ENCODE results near the gene SLC9A5.

SLC9A5 gene, protein sequence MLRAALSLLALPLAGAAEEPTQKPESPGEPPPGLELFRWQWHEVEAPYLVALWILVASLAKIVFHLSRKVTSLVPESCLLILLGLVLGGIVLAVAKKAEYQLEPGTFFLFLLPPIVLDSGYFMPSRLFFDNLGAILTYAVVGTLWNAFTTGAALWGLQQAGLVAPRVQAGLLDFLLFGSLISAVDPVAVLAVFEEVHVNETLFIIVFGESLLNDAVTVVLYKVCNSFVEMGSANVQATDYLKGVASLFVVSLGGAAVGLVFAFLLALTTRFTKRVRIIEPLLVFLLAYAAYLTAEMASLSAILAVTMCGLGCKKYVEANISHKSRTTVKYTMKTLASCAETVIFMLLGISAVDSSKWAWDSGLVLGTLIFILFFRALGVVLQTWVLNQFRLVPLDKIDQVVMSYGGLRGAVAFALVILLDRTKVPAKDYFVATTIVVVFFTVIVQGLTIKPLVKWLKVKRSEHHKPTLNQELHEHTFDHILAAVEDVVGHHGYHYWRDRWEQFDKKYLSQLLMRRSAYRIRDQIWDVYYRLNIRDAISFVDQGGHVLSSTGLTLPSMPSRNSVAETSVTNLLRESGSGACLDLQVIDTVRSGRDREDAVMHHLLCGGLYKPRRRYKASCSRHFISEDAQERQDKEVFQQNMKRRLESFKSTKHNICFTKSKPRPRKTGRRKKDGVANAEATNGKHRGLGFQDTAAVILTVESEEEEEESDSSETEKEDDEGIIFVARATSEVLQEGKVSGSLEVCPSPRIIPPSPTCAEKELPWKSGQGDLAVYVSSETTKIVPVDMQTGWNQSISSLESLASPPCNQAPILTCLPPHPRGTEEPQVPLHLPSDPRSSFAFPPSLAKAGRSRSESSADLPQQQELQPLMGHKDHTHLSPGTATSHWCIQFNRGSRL

DNA sequence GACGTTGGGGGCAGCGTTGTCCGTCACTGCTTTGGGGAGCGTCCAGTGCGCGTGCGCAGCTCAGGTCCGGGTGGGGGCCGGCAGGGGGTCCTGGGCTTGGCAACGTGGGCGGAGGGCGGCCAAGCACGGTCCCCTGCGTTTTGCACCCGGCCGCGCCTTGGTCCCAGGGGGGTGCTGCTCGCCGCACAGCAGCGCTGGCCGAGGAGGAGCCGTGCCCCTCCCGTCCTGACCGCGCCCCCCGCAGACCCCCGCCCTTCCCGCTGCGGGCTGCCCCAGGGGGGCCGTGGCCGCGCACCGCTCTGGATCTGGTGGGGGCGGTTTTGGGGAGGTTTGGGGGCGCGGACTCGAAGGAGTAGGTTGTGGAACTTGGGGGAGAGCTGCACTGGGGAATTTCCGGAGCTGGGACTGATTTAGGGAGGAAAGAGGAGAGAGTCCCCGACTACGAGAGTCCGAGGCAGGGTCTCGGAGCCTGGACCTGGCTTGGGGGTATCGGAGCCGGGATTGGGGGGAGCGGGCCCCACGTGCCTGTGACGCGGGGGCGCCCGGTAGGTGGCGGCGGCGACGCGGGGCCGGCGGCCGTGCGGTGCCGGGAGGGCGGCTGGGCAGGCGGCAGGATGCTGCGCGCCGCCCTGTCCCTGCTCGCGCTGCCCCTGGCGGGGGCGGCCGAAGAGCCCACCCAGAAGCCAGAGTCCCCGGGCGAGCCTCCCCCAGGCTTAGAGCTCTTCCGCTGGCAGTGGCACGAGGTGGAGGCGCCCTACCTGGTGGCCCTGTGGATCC, at the start of gene SLC9A5:
Gene SLC9A5 (plus strand): TSS at position 579 of the 777 bp plus-strand sequence. CDS start 36 bp downstream, at position 615.
- peak; percentile 39 for DNase-seq

DNA sequence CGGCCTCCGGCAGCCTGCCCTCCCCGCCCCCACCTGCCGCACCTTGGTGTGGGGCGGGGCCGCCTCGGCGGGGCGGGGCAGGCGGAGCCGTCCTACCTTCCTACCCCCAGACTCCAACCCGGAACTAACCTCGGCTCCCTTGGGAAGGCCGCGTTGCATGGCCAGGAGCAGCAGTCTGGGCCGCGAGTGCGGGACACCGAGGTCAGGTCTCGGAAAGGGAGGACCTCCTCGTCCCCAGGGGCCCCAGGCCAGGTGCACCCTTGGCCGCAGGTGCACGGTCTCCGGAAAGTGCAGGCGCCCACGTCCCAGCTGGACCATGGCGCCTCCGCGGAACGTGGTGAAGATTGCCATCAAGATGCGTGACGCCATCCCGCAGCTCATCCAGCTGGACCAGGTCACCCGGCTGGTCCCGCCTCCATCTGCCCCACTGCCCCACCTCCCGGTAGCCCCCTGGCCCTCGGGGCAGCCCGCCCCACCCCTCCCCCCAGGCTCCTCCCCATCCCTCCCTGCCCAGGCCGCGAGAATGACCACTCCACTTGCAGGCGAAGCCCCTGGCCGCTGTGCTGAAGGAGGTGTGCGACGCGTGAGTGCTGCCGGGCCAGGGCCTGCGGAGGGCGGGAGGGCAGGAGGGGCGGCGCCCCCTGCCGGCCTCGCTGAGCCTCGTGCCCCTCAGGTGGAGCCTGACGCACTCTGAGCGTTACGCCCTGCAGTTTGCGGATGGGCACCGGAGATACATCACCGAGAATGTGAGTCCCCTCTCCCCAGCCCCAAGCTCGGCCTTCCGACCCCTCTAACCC, 49.6 kb upstream of the SLC9A5 start, which contains the start of gene ELMO3:
Gene ELMO3 (plus strand): TSS at position 121 of the 797 bp plus-strand sequence. CDS start 196 bp downstream, at position 317.
- DNase-seq: no peak

DNA sequence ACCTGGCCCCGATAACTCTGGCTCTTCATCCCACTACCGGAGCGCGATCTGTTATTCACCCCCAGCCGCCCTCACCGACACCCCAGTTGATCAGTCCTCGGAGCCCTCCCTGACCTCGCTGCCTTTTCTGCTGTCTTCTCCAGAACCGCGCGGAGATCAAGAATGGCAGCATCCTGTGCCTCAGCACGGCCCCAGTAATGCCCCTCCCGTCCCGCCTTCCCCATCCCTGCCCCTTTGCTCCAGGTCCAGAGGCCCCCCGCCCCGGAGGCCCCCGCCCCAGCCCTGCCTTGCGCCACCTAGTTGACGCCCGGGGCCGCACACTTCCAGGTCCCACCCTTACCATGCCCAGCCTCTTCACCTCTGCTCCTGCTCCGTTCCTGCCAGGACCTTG, 49.0 kb upstream of the SLC9A5 start:
- DNase-seq: no peak

DNA sequence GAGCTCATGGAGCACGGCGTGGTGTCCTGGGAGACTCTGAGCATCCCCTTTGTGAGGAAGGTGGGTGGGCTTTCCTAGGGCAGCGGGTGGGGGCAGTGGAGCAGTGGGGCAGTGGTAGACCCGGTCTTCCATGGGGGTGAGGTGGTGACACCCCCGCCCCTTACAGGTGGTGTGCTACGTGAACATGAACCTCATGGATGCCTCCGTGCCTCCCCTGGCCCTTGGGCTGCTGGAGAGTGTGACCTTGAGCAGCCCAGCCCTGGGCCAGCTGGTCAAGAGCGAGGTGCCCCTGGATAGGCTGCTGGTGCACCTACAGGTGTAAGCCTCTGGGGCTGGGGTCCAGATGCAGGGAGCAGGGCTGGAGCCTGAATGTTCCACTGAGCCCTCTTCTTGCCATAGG, 48.3 kb upstream of the SLC9A5 start:
- no peak for DNase-seq

DNA sequence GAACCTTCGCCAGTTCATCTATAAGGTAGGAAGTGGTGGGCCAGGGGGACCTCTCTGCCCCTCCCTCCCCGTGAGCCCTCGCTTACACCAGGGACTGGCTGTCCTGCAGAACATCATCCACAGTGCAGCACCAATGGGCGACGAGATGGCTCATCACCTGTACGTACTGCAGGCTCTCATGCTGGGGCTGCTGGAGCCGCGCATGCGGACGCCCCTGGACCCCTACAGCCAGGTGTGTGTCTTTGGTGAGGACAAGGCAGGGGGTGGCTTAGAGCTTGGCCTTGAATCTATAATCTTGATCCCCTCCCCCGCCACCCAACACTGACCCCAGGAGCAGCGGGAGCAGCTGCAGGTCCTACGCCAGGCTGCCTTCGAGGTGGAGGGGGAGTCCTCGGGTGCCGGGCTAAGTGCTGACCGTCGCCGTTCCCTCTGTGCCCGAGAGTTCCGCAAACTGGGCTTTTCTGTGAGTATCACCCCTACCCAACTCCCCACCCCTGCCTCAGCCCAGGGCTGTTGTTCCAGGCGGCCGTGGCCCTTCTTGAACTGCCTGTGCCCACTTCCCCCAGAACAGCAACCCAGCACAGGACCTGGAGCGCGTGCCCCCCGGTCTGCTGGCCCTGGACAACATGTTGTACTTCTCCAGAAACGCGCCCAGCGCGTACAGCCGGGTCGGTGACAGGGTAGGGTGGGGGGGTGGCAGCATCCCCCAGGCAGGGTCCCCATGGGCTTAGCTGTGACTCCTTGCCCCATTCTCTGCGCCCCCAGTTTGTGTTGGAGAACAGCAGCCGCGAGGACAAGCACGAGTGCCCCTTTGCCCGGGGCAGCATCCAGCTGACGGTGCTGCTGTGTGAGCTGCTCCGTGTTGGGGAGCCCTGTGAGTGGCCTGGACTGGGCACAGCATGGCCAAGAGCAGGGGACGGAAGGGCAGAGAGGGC, 47.1 kb upstream of the SLC9A5 start:
- DNase-seq: no peak

DNA sequence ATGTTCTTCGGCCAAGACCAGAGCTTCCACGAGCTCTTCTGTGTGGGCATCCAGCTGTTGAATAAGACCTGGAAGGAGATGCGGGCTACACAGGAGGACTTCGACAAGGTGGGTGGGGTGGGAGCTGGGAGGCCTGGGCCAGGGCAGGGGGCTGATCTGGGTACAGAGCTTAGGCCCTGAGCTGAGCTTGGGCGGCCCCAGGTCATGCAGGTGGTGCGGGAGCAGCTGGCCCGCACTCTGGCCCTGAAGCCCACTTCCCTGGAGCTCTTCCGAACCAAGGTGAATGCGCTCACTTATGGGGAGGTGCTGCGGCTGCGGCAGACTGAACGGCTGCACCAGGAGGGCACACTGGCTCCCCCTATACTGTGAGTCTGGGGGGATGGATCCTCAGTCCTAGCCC, 46.4 kb upstream of the SLC9A5 start:
- no peak for DNase-seq

DNA sequence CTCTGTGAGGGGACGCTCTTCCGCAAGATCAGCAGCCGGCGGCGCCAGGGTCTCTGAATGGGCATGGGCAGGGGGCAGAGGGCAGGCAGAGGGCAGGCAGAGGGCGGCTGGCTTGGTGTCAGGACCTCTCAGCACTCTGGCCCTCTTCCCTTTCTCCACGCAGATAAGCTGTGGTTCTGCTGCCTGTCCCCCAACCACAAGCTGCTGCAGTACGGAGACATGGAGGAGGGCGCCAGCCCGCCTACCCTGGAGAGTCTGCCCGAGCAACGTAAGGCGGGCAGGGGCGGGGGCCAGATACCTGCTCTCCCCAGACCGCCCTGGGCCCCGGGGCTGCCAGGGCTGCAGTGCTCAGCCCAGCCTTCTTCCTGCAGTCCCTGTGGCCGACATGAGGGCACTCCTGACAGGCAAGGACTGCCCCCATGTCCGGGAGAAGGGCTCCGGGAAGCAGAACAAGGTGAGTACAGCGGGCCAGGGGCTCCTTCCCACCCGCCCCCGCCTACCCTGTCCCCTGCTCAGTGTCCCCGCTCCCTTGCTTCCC, 45.8 kb upstream of the SLC9A5 start:
- no peak for DNase-seq

DNA sequence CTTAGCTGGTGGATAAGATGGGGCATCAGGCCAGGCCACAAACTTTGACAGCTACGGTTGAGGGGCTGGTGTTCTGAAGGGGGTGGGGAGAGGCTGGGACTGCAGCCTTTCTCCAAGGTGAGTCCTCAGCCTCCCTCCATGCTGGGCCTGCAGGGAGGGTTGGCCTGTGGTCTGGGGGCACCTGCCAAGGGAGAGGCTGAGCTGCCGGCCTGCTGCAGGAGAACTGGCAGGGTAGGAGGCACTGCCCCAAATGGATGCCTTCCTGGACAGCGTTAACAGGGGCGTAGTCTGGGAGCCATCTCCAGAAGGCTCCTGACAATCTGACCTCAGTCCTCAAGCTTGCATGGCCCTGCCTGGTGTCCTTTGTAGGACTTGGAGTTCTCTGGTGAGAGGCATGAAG, 44.7 kb upstream of the SLC9A5 start:
- DNase-seq: no peak

DNA sequence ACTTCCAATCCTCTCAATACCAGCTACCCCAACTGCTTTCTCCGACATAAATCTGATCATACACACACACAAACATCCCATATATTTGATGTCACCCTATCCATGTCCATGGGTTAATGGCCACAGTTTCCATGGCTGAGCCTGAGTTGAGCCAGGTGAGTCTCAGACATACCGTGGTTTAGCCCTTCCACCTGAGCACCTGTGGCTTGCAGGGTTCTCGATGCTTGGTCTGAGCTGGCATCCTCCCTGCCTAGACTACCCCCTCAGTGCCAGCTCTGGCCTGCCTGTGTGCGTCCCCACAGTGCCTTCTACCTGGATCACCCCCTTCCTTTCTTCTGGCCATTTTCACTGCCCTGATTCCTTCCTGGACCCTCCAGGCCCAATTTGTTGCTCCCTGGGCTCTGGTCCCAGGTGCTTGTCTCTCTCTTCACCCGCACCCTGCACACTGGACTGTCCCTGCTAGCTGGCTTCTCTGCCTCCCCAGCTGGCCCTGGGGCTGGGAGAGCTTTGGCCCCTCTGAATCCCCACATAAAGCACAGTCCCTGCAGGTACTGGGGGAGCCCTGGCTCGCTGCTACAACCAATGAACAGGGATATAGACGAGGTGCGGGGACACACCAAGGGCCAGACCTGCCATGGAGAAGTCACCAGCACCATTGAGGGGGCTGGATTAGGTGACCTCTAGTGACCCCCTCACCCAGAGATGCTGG, 42.5 kb upstream of the SLC9A5 start:
- DNase-seq: no peak

DNA sequence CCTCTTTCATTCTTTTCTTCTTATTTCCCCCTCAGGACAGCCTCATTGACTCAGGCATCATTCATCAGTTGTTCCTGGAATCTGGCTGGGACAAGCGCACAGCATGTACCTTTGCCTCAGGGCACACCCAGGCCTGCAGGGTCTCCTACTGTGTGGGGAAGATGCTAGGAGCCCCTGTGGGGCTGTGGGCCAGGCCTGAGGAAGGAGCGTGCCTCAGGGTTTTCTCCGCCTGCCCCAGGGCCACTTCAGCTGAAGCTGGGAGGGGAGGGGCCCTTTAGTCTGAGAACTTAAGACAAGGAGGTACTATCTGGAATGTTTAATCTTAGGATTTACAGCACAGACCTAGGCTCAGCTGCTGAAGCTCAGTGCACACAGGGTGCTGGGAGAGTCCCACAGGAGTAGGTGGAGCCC, 41.9 kb upstream of the SLC9A5 start:
- peak; percentile 57 for DNase-seq

DNA sequence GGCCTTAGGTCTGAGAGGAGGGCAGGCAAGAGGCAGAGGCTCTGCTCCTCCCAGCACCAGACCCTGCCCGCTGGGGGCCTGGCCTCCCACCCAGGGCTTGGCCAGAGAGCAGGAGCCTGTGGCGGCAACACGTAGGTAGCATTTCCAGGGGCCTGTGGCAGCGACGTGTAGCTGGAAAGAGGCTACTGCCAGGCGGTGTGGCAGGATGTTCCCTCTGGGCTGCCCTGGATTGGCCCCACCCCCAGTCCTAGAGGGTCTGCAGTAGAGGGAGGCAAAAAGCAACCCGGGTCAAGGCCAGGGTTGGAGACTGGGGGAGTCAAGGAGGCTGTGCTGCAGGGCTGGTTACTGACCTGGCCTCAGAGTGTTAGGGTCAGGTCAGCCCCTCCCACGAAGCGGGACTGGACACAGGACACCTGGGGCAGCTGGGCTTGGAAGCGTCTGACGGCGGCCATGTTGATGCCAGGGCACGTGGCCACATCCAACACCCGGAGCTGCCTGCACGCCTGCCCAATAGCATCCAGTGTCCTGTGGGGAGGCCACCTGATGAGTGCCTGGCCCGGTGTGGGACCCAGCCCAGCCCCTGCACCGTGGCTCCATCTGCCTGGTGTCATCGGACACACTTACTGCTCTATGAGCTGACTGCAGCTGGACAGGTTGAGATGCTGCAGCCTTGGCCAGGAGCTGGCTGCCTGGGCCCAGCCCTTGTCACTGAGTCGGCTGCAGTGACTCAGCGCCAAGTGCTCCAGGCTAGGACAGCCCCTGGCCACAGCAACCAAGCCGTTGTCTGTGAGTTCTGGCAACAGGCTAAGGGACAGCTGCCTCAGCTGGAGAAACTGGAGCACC, 41.3 kb upstream of the SLC9A5 start:
- DNase-seq: peak; percentile 71

DNA sequence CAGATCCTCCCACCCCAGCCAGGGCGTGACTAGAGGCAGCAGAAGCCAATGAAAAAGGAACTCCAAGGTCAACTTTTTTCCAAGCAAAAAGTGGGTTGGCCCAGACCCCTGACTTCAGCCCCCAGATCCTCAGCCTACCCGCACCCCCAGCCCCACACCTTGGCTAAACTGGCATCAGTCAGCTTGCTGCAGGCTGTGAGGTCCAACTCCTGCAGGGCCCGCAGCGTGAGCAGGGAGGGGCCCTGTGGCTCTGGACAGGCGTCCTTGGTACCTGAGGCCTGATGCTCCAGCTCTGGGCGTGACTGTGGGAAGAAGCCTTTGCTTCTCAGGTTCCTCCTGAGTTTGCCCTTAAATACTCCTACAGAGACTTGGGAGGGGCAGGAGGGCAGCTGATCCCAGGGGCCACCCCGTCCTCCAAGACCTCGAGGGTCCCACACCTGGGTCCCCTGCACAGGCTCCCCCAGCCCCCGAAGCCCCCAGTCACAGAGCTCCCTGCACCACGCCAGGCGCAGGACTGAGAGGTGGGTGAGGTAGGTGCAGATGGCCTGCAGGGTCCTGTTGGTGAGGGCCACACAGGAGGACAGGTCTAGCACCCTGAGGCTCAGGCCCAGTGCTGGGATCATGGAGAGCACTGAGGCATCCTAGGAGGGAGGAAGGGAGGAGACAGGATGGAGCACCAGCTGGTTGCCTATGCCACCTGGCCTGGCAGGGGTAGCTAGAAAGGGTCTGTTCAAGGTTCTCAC, 40.5 kb upstream of the SLC9A5 start:
- no peak for DNase-seq

DNA sequence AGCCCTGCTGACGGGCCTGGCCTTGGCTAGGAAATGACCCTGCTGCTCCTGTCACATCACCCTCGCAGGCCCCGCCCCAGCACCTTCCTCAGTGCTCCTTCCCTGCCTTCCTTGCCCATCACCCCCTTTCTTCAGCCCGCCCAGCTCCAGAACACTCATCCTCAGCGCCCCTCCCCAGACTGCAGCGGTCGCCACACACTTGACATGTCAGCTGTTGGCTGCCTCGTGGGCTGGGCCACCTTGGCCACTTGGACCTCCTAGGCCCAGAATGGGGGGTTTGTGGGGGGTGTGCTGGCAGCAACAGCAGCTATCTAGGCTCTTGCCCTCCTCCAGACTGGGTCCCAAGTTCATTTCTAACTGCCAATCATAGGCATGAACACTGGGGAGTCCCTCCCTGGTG, 39.2 kb upstream of the SLC9A5 start:
- DNase-seq: no peak

DNA sequence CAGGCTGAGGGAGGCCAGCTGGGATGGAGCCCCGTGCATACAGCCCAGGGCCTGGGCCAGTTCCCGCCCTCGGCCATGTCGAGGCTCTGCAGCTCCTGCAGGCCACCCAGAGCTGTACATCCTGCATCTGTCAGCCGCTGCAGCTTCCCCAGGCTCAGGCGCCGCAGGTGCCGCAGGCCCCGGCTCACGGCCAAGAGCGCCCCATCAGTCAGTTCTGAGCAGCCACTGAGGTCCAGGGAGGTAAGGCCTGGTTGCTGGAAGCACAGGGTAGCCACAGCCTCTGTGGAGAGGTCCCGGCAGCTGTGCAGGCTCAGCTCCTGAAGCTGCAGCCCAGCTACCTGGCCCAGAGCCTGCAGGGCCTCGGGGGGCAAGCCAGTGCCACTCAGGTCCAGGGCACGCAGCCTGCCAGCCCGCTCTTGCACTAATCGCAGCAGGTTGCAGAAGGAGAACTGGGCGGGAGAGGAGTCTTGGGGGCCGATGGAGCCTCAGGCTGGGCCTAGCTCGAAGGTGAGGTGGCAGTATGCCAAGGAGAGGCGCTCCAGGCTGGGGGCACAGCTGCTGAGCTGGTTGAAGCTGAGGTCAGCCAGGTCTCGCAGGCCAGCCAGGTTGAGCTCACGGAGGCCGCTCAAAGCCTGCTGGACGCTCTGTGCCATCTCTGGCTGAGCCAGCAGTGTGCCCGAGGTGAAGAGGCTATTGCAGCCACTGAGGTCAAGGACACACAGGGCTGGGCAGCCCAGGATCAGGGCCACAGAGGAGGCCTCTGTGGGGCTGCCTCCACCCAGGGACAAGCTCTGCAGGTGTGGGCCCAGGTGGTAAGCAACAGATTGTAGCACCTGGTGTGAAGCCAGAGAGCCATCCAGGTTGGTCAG, 38.5 kb upstream of the SLC9A5 start:
- DNase-seq: no peak

DNA sequence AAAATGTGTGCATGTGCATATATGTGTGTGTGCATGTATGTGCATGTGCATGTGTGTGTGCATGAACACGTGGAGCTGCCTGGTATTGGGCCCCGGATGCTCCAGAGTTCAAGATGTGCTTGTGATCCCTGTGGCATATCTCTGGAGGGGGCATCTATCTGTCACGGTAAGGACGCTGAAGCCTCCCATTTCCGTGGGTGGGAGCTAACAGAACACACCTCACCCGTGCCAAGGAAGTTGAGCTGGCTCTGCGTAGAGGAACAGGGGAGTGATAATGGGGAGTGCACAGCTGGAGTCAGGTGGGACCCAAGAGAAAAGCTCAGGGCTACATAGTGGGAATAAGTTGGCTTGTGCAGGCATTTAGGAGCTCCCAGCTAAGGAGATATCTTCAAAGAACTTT, 37.1 kb upstream of the SLC9A5 start:
- DNase-seq: no peak

DNA sequence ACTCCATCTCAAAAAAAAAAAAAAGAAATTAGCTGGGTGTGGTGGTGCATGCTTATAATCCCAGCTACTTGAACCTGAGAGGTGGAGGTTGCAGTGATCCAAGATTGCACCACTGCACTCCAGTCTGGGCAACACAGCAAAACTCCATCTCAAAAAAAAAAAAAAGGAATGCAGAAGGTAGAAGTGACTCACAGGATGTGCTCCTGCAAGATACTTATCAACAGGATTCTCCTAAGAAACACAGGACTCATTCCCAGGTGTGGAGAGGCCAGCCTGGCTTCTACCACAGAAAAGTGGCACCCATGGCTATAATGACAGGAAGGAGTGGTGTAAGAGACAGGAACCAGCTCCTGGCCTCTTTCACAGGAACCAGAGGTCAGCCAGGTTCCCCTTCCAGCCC, 36.0 kb upstream of the SLC9A5 start:
- DNase-seq: no peak
